Spinal cord (tissue), 10 donors: Measurements from ENCODE around the gene FOXD1. TPM values are rescaled to one million over a fixed set of nuclear protein-coding genes. Genes with fewer than 3 reads are reported as not detected.
"Not testable (repeated sequence)": the region's sequence is repeated elsewhere in the genome, so short reads cannot be mapped to it uniquely, and the experiment has no call there.

Experiments
- DNase-seq, 6 donors: peaks; one replicate each; pipeline versions ENCODE4 v3.0.0 to v3.0.0-alpha.2; 2013 to 2015; ENCODE audit warnings: low spot score in 6 of 6, low read depth in 4 of 6
- H3K27ac ChIP-seq: one replicate; pipeline ENCODE4 v1.5.1; 2013; ENCODE audit warnings: low read depth, low read length, control low read depth
- H3K27me3 ChIP-seq: one replicate; pipeline ENCODE4 v1.6.1; 2013; ENCODE audit warnings: low read length; ENCODE audit not compliant: control insufficient read depth, insufficient read depth
- H3K36me3 ChIP-seq: one replicate; pipeline ENCODE4 v1.6.1; 2013; ENCODE audit warnings: low read length; ENCODE audit not compliant: control insufficient read depth, insufficient read depth
- H3K4me1 ChIP-seq: one replicate; pipeline ENCODE4 v1.6.1; 2013; ENCODE audit warnings: low read length; ENCODE audit not compliant: control insufficient read depth, insufficient read depth
- H3K4me3 ChIP-seq: one replicate; pipeline ENCODE4 v1.5.1; 2013; ENCODE audit warnings: low read depth, low read length, control low read depth
- H3K9me3 ChIP-seq: one replicate; pipeline ENCODE4 v1.6.1; 2013; ENCODE audit warnings: low read length; ENCODE audit not compliant: control insufficient read depth, insufficient read depth
- WGBS: methylation state at CpG from one replicate; pipeline ENCODE4 v1.1.5; 2013; ENCODE audit warnings: missing lambda C conversion rate; ENCODE audit not compliant: insufficient coverage; 5-methylcytosine and 5-hydroxymethylcytosine counted together
- polyA plus RNA-seq, 2 donors: library from polyadenylated mRNA; unstranded; fragments of 120-200 nt; gene quantifications; one replicate each; pipeline ENCODE4 v1.2.1, GENCODE V29; 2013; ENCODE audit not compliant: insufficient read length in 2 of 2
- total RNA-seq, 2 donors: library from RNA; depleted of rRNA in 1 of 2; stranded (reverse); fragments of 120-200 nt in 1 of 2; fragments of >200 nt in 1 of 2; gene quantifications; one replicate each; pipeline versions ENCODE4 v1.2.3 to v1.2.4, GENCODE V29; 2013 to 2014
- donor health status: healthy.

The FOXD1 gene
- total and polyA plus RNA-seq, 4 donors, result 3.2 to 24.1 (median 6.5) TPM

- not testable (repeated sequence) for H3K4me3 ChIP-seq, H3K9me3 ChIP-seq, H3K27ac ChIP-seq, H3K36me3 ChIP-seq, DNase-seq, H3K4me1 ChIP-seq
- H3K27me3 ChIP-seq, result peaks cover 16% of the 10 kb centered on the region
- 100% methylated on average over 3 of the region's 18 CpGs for WGBS
These were observed 38.6 kb downstream of the FOXD1 start for GRCh38 chr5:73409927-73410326.

GRCh38 chr5:73405691-73406090, 42.9 kb downstream of the FOXD1 start:
- no peak for DNase-seq
- Histone ChIP-seq H3K9me3 (no peaks in the 10 kb centered on the region), H3K27ac (no peak overlapping the region), H3K4me1 (no peaks in the 10 kb centered on the region), H3K27me3 (peaks cover 9% of the 10 kb centered on the region), H3K4me3 (no peak overlapping the region), H3K36me3 (no peaks in the 10 kb centered on the region)
- no CpG with 5 or more reads among the region's 1 CpG for WGBS

GRCh38 chr5:73399775-73400174, 48.8 kb downstream of the FOXD1 start:
- Histone ChIP-seq H3K9me3 (no peaks in the 10 kb centered on the region), H3K27me3 (peaks cover 11% of the 10 kb centered on the region)

More at GRCh38 chr5:73399775-73400174, 48.8 kb downstream of the FOXD1 start:
- Histone ChIP-seq H3K27ac (no peak overlapping the region), H3K4me1 (no peaks in the 10 kb centered on the region), H3K4me3 (no peak overlapping the region), H3K36me3 (no peaks in the 10 kb centered on the region)
- DNase-seq, result no peak

Other genes with a start within 250 kb of the FOXD1 start
- gene BTF3, start 49.7 kb upstream of the FOXD1 start, total RNA-seq, result 100 to 1,000 TPM; 189 to 281 TPM
- 100 to 1,000 TPM; 539 to 561 TPM for gene BTF3, start 49.7 kb upstream of the FOXD1 start, polyA plus RNA-seq
- gene ANKRA2, start 116.9 kb upstream of the FOXD1 start, total RNA-seq, result 10 to 100 TPM; 34.4 to 38.8 TPM
- 10 to 100 TPM; 48.4 to 52.1 TPM for gene ANKRA2, start 116.9 kb upstream of the FOXD1 start, polyA plus RNA-seq
- gene UTP15, start 117.0 kb upstream of the FOXD1 start, total RNA-seq, result 10 to 100 TPM; 17.6 to 25.9 TPM
- gene UTP15, start 117.0 kb upstream of the FOXD1 start, polyA plus RNA-seq, result 10 to 100 TPM in 1 of 2 donors, 1 to 10 TPM in 1; 9.7 to 11.9 TPM
- 10 to 100 TPM; 13.6 to 25.7 TPM for gene ARHGEF28, start 177.4 kb upstream of the FOXD1 start, total RNA-seq
- 10 to 100 TPM; 13.6 to 15.0 TPM for gene ARHGEF28, start 177.4 kb upstream of the FOXD1 start, polyA plus RNA-seq